Middle frontal gyrus (tissue), 1 donor: ENCODE results near the gene FAM120C.

Experiments used
- DNase-seq: peaks from one replicate; pipeline ENCODE4 v3.0.0-alpha.2; 2015; ENCODE audit warnings: low spot score; ENCODE audit errors: extremely low spot score

Gene FAM120C, protein sequence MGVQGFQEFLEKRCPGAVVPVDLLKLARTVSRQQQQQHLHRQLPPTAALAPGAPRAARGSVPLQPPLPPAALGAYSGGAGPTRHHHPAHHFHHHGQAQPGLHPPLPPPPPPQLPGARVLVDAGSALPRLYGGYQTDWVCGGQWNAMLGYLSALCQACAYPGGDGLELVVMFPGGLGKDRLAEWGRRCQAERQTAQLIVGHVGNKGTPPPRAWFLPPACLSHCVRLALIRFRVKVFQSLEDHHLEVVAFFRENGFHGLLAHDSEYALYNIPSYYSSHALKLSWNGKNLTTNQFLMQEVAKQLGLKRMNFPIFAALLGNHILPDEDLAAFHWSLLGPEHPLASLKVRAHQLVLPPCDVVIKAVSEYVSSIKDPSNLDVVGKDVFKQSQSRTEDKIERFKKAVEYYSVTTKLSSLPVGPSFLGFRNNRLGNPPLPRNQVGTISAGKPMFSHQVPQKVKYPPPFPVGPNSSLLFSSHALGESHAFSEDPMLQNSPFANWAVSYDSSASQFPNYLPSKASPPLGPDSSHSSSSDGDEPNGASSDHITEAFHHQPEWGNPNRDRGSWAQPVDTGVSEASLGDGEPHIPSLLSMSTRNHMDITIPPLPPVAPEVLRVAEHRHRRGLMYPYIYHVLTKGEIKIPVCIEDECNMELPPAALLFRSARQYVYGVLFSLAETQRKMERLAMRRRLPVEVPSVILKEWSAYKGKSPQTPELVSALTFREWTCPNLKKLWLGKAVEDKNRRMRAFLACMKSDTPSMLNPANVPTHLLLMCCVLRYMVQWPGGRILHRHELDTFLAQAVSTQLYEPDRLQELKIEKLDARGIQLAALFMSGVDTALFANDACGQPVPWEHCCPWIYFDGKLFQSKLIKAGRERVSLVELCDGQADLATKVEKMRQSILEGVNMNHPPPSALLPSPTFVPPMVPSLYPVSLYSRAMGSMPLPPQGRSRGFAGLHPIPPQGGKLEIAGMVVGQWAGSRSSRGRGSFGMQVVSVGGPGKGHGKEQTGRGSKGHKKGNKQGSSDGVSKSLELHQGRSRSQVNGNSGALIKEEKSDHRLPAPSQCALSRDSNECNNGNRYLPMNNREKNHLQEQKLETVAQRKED

DNA sequence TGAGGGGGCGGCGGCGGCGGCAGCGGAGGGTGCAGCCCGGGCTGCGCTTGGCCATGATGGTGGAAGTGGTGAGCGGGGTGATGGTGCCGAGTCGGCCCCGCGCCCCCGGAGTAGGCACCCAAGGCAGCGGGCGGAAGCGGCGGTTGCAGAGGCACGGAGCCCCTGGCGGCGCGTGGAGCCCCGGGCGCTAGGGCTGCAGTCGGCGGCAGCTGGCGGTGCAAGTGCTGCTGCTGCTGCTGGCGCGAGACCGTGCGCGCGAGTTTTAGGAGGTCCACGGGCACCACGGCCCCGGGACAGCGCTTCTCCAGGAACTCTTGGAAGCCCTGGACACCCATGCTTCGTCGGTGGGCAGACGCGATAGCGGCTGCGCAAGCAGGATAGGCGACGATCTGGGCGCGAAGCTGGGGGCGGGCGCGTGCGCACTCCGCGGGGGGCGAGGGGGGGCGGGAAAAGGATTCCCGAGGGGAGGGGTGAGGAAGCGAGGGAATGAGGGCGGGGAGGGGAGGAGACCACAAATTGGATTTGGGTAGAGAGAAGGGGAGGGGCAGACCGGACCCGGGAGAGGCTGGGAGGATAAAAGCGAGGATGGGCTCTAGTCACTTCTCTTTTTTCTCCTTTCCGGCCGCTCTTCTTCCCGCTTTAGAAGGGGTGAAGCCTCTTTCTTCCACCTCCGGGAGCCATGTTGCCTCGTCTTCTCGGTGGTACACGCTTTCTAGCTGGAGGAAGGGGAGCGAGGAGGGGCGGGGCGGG lies at the start of gene FAM120C:
Gene FAM120C, minus strand, starts transcription at position 391 of the 750 bp plus-strand sequence. Its CDS starts 56 bp downstream, at position 335.
- peak; percentile 18 for DNase-seq

DNA sequence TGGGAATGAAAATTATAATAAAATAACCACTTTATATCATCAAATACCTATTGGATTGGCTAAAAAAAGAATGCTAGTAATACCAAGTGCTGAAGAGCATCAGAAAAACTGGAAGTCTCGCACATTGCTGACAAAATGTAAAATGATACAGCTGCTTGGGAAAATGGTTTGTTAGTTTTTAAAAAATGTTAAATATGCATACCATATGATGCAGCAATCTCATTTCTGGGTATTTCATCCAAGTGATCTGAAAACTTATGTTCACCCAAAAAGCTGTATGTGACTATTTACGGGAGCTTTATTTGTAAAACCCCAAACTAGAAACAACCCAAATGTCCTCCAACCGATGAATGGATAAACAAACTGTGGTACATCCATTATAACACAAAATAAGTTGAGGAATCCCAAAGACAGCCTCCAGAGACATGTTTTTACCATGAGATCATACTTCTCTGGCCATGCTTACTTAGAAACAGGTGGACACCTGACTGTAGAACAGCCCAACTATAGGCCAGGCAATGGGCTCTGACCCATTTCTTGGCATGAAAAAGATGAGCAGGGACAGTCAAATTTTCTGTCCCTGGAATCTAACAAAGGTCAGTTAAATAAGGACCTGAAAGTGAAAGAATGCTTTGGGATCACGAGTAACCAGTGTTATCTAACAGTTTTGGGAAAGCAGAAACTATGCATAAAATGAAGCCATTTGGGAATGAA lies 47.5 kb upstream of the FAM120C start:
- DNase-seq: no peak

DNA sequence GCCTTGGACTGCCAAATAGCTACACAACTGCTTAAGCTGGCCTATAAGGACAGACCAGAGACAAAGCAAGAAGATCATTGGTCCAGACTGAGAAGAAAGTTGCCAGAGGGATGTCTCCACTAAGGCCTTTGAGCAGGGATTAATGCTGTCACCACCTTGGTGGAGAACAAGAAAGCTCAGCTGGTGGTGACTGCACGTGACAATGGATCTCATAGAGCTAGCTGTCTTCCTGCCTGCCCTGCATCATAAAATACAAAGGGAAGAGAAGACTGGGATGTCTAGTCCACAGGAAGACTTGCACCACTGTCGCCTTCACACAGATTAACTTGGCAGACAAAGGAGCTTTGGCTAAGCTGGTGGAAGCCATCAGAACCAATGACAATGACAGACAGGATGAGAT lies 40.5 kb upstream of the FAM120C start:
- DNase-seq: no peak

DNA sequence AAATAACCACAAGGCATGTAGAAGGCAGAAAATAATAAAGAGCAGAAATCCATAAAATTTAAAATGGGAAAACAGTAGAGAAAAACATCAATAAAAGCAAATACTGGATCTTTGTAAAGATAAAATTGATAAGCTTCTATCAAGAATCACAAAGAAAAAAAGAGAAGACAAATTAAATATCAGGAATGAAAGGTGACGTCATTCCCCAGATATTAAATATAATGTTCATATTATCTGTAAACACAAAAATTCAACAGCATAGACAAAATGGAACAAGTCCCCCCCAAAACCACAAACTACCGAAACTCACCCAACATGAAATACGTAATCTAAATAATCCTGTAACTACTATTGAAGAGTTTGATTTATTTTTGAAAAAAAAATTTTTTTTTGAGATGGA lies 30.5 kb upstream of the FAM120C start:
- no peak for DNase-seq

DNA sequence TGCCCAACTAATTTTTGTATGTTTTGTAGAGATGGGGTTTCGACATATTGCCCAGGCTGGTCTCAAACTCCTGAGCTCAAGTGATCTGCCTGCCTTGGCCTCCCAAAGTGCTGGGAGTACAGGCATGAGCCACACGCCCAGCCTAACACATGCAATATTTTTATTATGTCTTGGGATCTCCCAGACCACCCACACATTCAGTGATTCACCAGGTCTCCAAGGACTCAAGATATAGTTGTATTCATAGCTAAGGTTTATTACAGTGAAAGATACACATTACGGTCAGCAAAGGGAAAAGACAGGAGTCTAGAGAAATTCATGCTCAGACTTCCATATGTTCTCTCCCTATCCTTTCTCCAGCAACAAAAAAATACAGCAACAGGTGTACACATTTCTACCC lies 25.5 kb upstream of the FAM120C start:
- DNase-seq: no peak

DNA sequence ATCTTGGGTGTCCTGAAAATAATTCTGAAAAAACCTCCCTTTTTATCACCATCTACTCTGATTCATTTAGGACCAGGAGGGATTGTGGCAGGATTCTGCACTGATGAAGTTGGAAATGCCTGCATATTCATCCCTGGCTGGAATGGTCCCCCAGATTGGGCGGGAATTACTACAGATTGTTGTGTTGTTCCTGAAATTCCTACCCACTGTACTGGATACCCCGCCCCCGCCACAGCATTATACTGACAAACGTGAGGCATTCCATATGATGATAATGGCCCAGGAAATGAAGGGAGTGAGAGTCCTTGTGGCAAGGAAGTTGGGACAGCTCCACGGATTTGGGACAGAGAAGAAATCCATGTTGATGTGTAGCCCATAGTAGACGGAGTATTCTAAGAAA lies 15.2 kb upstream of the FAM120C start:
- no peak for DNase-seq

DNA sequence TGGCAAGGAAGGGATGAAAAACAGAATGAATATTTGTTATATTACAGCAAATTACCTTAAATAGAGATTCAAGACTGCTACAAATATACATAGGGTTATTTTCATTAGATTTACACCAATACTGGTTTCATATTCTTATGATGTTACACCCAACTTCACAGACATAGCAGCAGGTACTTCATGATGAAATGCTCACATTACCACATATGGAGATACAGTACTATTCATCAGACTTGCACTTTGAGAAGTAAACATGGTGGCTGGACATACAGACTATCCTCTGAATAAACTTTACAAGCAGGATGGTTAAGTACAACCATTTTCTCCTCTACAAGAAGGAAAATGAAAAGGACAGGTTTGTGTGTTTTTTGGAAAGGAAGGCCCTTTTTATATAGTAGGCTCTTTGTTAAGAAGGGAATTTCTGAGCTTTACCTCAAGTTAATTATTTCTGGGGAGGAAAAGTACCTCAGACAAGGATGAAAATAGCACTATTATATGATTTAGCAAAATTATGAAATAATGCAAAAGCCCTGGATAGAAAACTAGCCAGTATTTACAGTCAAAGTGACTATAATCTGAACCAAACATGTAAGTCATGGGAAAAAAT lies 12.0 kb upstream of the FAM120C start:
- DNase-seq: no peak

DNA sequence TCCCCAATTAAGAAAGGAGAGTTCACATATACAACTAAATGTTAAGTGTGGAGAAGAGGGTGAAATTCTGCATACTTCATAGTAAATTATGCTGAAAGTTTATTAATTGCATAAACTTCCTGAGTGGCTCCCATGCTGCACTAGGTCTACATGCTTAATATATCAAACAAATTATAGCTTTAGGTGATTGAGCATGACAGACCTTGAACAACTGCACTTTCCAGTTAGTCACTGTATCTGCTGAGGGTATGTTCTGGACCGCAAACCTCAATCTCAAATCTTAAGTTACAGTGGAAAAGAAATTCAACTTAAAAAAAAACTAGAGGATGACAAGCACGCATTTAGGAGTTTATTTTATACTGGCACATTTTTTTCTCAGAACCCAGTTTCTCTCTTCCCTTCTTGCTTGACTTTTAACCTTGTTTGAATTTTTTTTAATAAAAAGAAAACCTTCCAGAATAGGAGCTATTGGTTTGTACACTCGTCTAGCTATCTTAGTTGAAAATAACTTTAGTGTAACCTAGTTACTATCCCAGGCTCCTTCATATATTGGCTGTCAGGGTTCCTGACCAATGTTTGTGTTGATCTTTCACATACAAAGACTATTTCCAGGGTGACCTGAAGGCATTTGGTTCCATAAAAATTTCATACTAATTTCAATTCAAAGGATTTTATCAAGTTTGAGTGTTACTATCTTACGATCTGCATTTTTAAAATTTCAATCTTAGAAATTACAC lies 10.2 kb upstream of the FAM120C start:
- DNase-seq: no peak

DNA sequence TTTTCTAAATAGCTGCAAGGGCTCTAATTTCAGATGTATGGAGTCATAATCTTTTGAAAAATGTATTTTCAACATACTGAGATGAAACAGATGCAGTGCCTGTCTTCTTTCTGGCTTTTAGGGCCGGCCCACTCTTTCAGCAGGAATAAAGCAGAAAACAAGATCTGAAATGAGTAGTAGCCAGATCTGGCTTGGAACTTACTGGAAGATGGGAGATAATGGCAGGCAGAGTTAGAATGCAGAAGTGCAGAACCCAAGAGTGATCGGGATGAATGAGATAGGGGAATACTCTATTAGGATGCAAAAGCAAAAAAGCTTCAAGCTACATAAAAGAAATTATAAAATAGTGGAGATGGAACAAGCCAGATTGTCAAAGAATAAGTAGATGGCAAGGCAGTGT lies 1.4 kb upstream of the FAM120C start:
- no peak for DNase-seq

DNA sequence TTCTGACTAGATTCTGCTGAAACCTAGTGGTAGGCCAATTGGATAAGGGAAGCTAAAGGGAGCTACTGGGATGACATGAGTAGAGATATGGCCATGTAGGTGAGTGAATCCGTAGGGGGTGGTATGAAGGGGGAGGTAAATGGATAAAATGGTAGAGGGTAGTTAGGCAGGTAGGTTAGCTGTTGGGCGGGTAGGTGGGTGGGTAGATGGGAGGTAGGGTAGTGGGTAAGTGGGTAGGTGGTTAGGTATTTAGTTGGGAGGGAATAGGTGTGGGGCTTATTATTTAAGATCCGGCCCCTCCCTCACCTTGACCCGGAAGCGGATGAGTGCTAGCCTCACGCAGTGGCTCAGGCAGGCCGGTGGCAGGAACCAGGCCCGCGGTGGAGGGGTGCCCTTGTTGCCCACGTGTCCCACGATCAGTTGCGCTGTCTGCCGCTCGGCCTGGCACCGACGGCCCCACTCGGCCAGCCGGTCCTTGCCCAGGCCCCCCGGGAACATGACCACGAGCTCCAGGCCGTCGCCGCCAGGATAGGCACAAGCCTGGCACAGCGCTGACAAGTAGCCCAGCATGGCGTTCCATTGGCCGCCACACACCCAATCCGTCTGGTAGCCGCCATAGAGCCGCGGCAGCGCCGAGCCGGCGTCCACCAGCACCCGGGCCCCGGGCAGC lies 725 bp downstream of the FAM120C start:
- DNase-seq: no peak

DNA sequence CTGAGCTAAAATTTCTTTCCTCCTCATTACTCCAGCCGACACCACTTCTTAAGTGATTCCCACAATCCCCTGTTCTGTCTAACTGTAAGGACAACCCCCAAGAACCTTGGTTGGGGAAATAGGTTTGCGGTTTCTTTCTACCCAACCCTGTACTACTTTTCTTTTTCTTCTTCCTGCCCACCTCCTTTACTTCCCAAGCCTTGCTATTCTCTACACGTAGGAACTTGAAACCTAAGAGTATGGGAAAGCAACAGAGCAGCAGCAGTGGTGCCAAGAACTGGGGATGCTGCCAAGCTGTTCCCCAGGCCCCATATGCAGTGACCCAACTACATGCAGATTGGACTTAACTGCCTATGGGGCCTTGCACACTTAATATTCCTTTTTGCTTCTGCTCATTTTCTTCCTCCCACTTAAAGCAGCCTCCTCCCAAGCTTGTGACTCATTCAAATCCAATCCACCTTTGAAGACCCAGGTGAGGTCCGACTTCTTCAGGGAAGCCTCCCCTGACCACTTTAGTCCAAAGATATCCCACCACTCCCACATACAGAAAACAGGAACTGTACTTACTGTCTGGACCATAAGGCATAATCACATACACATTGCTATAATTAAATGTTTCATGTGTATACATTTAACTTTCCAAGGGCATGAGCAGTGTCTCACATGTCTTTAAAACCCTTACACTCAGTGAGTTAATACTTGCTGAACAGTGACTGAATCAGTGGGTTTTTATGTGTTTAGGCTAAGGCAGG lies 1.7 kb downstream of the FAM120C start:
- DNase-seq: no peak

DNA sequence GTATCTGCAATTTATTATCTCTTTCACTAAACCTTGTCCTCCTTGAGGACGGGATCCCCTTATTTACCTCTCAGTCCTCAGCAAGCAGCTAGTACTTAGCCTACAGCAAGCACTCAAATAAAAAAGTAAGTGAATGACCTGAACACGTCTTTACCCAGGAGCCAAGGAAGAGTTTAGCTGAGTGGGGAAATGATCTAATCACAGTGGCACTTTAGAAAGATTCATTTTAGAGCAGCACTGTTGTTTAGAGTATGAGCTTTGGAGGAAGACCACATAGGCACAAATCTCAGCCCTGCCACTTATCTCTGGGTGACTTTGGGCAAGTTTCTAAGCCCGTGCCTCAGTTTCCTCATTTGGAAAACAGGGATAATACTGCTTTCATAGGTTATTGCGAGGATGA lies 2.7 kb downstream of the FAM120C start:
- DNase-seq: no peak

DNA sequence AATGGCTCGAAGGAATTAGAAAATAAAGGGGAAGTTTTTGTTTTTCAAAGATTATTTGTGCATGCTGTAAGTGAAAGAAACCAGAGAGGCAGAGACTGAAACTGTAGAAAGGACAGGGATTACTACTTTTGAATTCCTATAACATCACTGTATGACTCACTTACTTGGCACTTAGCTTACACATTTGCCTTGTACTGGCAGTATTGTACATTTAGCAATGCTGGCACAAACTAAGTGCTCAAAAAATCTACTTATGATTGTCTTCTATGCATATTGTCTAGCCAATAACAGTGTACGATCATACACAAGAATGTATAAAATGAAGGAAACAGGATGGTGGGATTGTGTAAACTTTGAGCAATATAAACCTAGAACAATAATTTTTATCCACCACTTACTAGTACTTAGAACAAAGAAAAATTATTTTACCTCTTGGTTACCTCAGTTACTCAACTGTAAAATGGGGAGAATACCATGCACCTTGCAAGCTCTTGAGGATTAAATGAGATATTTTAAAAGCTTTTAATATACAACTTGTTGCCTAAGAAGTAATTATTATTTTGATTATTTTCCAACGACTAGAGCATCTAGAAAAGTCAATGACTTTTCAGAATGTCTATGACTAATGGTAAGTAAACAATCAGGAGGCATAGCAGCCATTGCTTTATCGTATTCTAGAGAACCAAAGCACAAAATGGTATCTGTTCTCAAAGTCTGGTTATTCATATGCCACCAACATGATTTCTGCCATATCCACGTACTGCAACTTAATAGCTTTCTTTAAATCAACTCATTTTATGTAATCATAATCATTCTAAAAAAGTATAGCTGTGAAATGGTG lies 4.7 kb downstream of the FAM120C start:
- DNase-seq: no peak

DNA sequence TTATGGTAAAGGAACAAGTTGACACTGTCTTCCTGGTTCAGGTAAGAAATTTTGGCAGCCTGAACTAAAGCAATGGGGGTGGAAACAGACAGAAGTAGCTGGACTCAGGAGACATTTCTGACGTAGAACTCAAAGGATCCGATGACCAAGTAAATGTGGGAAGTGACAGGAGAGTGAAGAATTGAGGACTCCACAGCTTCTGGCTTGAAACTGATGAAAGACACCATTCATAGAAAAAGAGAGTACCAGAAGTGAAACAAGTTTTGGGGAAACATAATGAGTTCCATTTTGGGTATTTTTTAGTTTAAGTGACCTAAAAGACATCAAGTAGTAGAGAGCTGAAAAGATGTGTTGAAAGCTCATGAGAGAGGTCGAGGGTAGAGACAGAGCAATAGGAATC lies 5.7 kb downstream of the FAM120C start:
- DNase-seq: no peak

DNA sequence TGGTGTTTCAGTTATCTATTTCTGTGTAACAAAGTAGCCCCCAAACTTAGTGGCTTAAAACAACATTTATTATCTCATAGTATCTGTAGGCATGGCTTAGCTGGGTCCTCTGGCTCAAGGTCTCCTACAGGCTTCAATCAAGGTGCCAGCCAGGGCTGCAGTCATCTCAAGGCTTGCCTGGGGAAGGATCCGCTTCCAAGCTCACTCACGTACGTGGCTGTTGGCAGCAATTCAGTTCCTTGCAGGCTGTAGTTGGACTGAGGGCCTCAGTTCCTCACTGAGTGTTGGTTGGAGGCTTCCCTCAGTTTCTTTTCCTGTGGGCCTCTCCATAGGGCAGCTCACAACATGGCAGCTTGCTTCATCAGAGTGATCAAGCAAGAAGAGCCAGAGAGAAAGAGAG lies 9.3 kb downstream of the FAM120C start:
- no peak for DNase-seq

DNA sequence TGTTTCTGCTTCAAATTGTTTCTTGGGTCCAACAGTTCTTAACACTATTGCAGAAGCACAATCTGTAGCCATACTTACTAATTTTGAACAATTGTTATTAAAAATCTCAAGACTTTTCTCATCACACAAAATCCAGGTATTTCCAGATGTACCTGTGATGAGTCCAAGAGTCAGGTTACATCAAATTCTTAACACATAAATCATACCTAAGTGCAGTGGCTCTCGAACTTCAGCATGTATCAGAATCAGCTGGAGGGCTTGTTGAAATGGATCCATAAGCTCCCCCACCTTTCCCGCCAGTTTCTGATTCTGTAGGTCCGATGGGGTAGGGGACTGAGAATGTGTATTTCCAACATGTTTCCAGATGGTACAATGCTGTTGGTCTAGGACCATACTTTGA lies 10.6 kb downstream of the FAM120C start:
- DNase-seq: no peak

DNA sequence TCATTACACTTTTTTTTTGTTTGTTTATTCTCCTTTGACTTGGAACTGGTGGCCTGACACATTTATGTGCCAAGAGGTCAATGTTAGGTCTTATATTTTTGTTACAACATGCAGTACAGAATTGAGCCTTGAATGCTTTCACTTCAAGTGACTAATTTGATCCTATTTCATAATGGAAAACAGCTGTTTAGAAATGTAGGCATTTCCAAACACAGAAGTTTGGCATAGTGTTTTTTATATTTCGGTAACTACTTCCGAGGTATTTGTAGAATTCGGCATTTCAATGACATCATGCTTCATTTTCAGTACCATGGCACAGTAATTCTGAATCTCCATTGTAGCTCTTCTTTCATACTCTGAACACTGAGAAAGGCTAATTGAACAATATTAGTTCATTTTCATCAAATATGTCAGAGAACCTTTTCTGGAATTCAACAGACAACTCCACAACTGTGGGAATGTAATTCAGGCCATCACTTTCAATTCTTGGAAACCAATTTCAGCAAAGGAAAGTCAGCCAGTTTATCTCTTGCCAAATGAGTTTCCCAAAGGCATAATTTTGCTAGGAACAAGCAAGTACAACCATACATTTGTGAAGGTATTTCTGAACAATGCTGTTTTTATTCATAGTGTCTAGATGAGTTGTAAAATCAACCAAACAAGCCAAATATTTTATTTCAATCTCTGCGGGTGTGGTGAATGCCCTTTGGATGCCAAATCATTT lies 11.4 kb downstream of the FAM120C start:
- DNase-seq: no peak
